Measurements from ENCODE around the gene KLK1.

- TF ChIP-seq CTCF (IDR thresholded peaks at IDR 0.05) (no peak), POLR2A (IDR thresholded peaks at IDR 0.05) (no peak)
Measured at GRCh38 chr19:50820549-50821247, 2.9 kb downstream of the KLK1 start.

All from right lobe of liver (tissue), 4 donors.